CD4-positive, alpha-beta T cell (primary cell): Measurements from ENCODE around the gene CKB. TPM values are rescaled to one million over a fixed set of nuclear protein-coding genes. Genes with fewer than 3 reads are reported as not detected.

Experiments used
- ATAC-seq: fragments of 200-7000 bp; cut with Tn5 transposase; one replicate; pipeline ENCODE4 v1.10.0; 2022; ENCODE audit warnings: mild to moderate bottlenecking; ENCODE audit not compliant: poor library complexity
- CTCF ChIA-PET: fragments of 350-600 bp; sonication (Branson Sonifier 250); formaldehyde crosslinking; loops from one replicate; lab custom pipeline; 2021; ENCODE audit warnings: antibody characterized with exemption, inconsistent platforms; lab: Charles Lee
- POLR2A ChIA-PET: fragments of 350-600 bp; sonication (Branson Sonifier 250); formaldehyde crosslinking; loops from one replicate; lab custom pipeline; 2021; ENCODE audit warnings: antibody characterized with exemption, inconsistent platforms; lab: Charles Lee
- DNase-seq, 14 experiments: peaks; one replicate each; pipeline ENCODE4 v3.0.0-alpha.2; 2013 to 2020; ENCODE audit warnings: mixed read lengths in 2 of 14
- H3K27ac ChIP-seq, 2 donors: one replicate each; pipeline versions ENCODE4 v1.5.1 to v1.7.0; 2013; ENCODE audit warnings: low read length in 2 of 2, low read depth in 1 of 2, mild to moderate bottlenecking in 1 of 2
- H3K27me3 ChIP-seq, 2 experiments: 1 replicate in 1 of 2; 2 replicates in 1 of 2; pipeline versions ENCODE4 v1.6.1 to v1.7.0; 2013; ENCODE audit warnings: low read length in 2 of 2, control low read depth in 1 of 2, mild to moderate bottlenecking in 1 of 2, moderate library complexity in 1 of 2; ENCODE audit not compliant: insufficient read depth in 2 of 2, control insufficient read depth in 1 of 2
- H3K36me3 ChIP-seq: one replicate; pipeline ENCODE4 v1.6.1; 2013; ENCODE audit warnings: low read length, control low read depth; ENCODE audit not compliant: insufficient read depth
- H3K4me1 ChIP-seq: one replicate; pipeline ENCODE4 v1.6.1; 2013; ENCODE audit warnings: low read length, control low read depth; ENCODE audit not compliant: insufficient read depth
- H3K4me3 ChIP-seq: one replicate; pipeline ENCODE4 v1.5.1; 2013; ENCODE audit warnings: mild to moderate bottlenecking, low read length, moderate library complexity
- H3K9me3 ChIP-seq, 2 experiments: 1 replicate in 1 of 2; 2 replicates in 1 of 2; pipeline versions ENCODE4 v1.6.1 to v1.7.0; 2013; ENCODE audit warnings: low read length in 2 of 2, mild to moderate bottlenecking in 2 of 2, control low read depth in 1 of 2, moderate library complexity in 1 of 2; ENCODE audit not compliant: control insufficient read depth in 1 of 2, insufficient read depth in 1 of 2
- H3K27ac Mint-ChIP-seq: one replicate; pipeline ENCODE4 v1.8.0; 2020; ENCODE audit warnings: mixed read lengths
- H3K27me3 Mint-ChIP-seq: one replicate; pipeline ENCODE4 v1.8.0; 2021; ENCODE audit warnings: mixed read lengths
- H3K36me3 Mint-ChIP-seq: one replicate; pipeline ENCODE4 v1.8.0; 2021; ENCODE audit warnings: low read depth, mixed read lengths
- H3K4me1 Mint-ChIP-seq: one replicate; pipeline ENCODE4 v1.8.0; 2021; ENCODE audit warnings: low read depth, mixed read lengths
- H3K4me3 Mint-ChIP-seq: one replicate; pipeline ENCODE4 v1.8.0; 2020; ENCODE audit warnings: mild to moderate bottlenecking, mixed read lengths
- H3K9me3 Mint-ChIP-seq: one replicate; pipeline ENCODE4 v1.8.0; 2020; ENCODE audit warnings: mixed read lengths
- intact Hi-C, 2 experiments: fragments of 100-400 bp; cut with DNase I in 1 of 2; cut with micrococcal nuclease in 1 of 2; formaldehyde crosslinking; loops; one replicate each; pipeline versions ENCODE4 v1.15.1 to v1.9.0; 2023 to 2025; cut with DNase I, micrococcal nuclease
- total RNA-seq, 174 experiments: library from RNA in 2 of 174; stranded (reverse) in 2 of 174; gene quantifications; one replicate each; pipeline ENCODE4 v1.2.3 and lab custom pipeline; 2021 to 2026
- TF ChIP-seq, protein P1 (sequence below): fragments of 200-600 bp; IDR thresholded peaks from one replicate; pipeline ENCODE4 v1.8.0; 2022; ENCODE audit warnings: antibody characterized with exemption, mild to moderate bottlenecking

Gene CKB
- total RNA-seq, 2 experiments from 2014 or later: 5.8 to 6.6 TPM

DNA sequence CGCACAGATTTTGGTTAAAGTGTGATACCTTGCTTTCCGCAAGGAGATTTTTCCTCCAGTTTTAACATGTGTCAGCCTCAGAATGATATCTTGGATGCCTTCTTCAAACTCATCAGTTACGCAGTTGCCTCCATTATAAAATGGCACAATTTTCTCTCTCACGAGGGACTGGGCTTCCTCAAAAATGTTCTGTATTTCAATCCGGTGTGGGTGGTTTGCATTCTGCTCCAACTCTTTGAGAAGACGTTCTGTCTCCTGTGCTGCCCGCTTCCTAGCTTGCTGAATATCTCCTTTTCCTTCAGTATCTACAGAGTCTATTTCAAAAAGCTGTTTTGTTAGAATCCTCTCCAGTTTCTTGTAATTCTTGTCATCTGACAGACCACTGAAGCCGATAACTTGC, 38.1 kb upstream of the CKB start:
- peak overlapping the region; percentile 94 for H3K27ac Mint-ChIP-seq
- ChIA-PET CTCF (interaction anchor here (1.0 to 2.1 kb wide), 3 partner anchors 11 to 60 kb away, joined by 3 to 7 read pairs (median 7); no protein-coding TSS in a partner anchor), POLR2A (interaction anchor here (1.5 to 2.4 kb wide), 2 partner anchors 31 to 32 kb away, joined by 3 to 17 read pairs; partner anchors contain the start of gene TRMT61A)
- no peaks in the 10 kb centered on the region for H3K27me3 ChIP-seq
- no peaks in the 10 kb centered on the region for H3K27me3 Mint-ChIP-seq
- no peak overlapping the region for H3K4me3 ChIP-seq
- no peak overlapping the region for H3K27ac ChIP-seq
- H3K36me3 ChIP-seq: peaks cover 28% of the 10 kb centered on the region
- DNase-seq: no peak
- H3K9me3 ChIP-seq: no peaks in the 10 kb centered on the region
- TF ChIP-seq, protein P1, sequence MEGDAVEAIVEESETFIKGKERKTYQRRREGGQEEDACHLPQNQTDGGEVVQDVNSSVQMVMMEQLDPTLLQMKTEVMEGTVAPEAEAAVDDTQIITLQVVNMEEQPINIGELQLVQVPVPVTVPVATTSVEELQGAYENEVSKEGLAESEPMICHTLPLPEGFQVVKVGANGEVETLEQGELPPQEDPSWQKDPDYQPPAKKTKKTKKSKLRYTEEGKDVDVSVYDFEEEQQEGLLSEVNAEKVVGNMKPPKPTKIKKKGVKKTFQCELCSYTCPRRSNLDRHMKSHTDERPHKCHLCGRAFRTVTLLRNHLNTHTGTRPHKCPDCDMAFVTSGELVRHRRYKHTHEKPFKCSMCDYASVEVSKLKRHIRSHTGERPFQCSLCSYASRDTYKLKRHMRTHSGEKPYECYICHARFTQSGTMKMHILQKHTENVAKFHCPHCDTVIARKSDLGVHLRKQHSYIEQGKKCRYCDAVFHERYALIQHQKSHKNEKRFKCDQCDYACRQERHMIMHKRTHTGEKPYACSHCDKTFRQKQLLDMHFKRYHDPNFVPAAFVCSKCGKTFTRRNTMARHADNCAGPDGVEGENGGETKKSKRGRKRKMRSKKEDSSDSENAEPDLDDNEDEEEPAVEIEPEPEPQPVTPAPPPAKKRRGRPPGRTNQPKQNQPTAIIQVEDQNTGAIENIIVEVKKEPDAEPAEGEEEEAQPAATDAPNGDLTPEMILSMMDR: no peak
- H3K9me3 Mint-ChIP-seq: no peaks in the 10 kb centered on the region
- H3K4me1 ChIP-seq: peaks cover 62% of the 10 kb centered on the region
- intact Hi-C loops: loop anchor here (5.0 to 10.0 kb wide), 5 partner anchors 33 to 1196 kb away; partner anchors contain the start of genes CINP (in 1 of the 2), MARK3 (in 1 of the 2), TECPR2 (in 1 of the 2) and TRMT61A (in 1 of the 2)
- peaks cover 65% of the 10 kb centered on the region for H3K4me1 Mint-ChIP-seq
- ATAC-seq: no peak
- peak overlapping the region; percentile 96 for H3K4me3 Mint-ChIP-seq
- H3K36me3 Mint-ChIP-seq: peaks cover 55% of the 10 kb centered on the region

GRCh38 chr14:103559766-103560165, 37.1 kb upstream of the CKB start:
- peaks cover 58% of the 10 kb centered on the region for H3K36me3 Mint-ChIP-seq
- intact Hi-C loops: loop anchor here (5.0 to 10.0 kb wide), 5 partner anchors 32 to 1195 kb away; partner anchors contain the start of genes CINP (in 1 of the 2), MARK3 (in 1 of the 2), TECPR2 (in 1 of the 2) and TRMT61A (in 1 of the 2)
- ChIA-PET POLR2A (interaction anchor here (1.5 kb wide), 1 partner anchor 31 kb away, joined by 3 read pairs; no protein-coding TSS in a partner anchor), CTCF (no interaction called here)
- H3K4me3 Mint-ChIP-seq: peak overlapping the region; percentile 96
- ATAC-seq: no peak
- H3K9me3 Mint-ChIP-seq: no peaks in the 10 kb centered on the region
- H3K27ac Mint-ChIP-seq: peak overlapping the region; percentile 66
- H3K27me3 Mint-ChIP-seq: no peaks in the 10 kb centered on the region
- Histone ChIP-seq H3K27me3 (no peaks in the 10 kb centered on the region), H3K27ac (no peak overlapping the region), H3K9me3 (no peaks in the 10 kb centered on the region), H3K4me1 (peaks cover 59% of the 10 kb centered on the region), H3K4me3 (no peak overlapping the region), H3K36me3 (peaks cover 33% of the 10 kb centered on the region)
- TF ChIP-seq, protein P1: no peak
- DNase-seq: no peak
- peaks cover 70% of the 10 kb centered on the region for H3K4me1 Mint-ChIP-seq

GRCh38 chr14:103558071-103558882, 35.6 kb upstream of the CKB start:
- Histone ChIP-seq H3K4me1 (peaks cover 44% of the 10 kb centered on the region), H3K9me3 (no peaks in the 10 kb centered on the region), H3K4me3 (no peak overlapping the region), H3K27me3 (no peaks in the 10 kb centered on the region), H3K36me3 (peaks cover 34% of the 10 kb centered on the region), H3K27ac (no peak overlapping the region)
- Mint-ChIP-seq H3K9me3 (no peaks in the 10 kb centered on the region), H3K27me3 (no peaks in the 10 kb centered on the region), H3K36me3 (peaks cover 61% of the 10 kb centered on the region), H3K4me1 (peaks cover 62% of the 10 kb centered on the region), H3K27ac (no peak overlapping the region), H3K4me3 (peak overlapping the region; percentile 71)
- intact Hi-C loops: no loop called here
- POLR2A ChIA-PET: interaction anchor here (1.8 kb wide), 1 partner anchor 157 kb away, joined by 6 read pairs; the partner anchor contains the start of genes XRCC3 and ZFYVE21
- DNase-seq (no peak), ATAC-seq (no peak)
- TF ChIP-seq, protein P1: no peak
- CTCF ChIA-PET: interaction anchor here (0.8 to 1.4 kb wide), 3 partner anchors 37 to 40 kb away, joined by 3 read pairs; no protein-coding TSS in a partner anchor
